ENCODE data around the gene PSMB4. TPM values are rescaled to one million over a fixed set of nuclear protein-coding genes. Genes with fewer than 3 reads are reported as not detected.

PSMB4 gene
- total and polyA plus RNA-seq, 2 donors (not counting 1 experiment from before 2014, with no cell fraction given): 339 to 370 TPM

DNA sequence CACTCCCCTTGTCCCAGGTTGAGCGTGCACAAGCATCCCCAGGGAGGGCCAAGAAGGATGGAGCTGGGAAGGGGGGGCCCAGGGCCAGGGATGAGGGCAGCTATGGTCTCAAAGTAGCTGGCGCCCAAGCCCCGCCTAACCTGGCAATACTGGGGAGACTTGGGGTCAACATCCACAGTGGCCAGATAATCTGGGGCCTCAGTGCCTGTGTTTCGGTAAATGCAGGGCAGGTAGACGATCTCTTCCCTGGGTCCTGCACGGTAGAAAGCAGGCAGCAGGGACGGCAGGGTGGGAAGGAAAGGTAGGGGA lies 30.1 kb upstream of the PSMB4 start:
- Histone ChIP-seq H3K27me3 (ENCODE audit: control insufficient read depth, insufficient read depth, low read length) (no peaks in the 10 kb centered on the region), H3K4me2 (ENCODE audit: extremely low read depth, insufficient read depth, low read length) (no peak overlapping the region), H2AFZ (ENCODE audit: low read length) (no peak overlapping the region), H3K9ac (ENCODE audit: insufficient read depth, low read length) (no peak overlapping the region), H3K27ac (ENCODE audit: insufficient read depth, low read length) (no peak overlapping the region), H3K79me2 (ENCODE audit: control insufficient read depth, insufficient read depth, low read length) (no peaks in the 10 kb centered on the region), H3K9me3 (ENCODE audit: control insufficient read depth, insufficient read depth, low read depth, low read length) (no peaks in the 10 kb centered on the region), H4K20me1 (ENCODE audit: control insufficient read depth, extremely low read depth, insufficient read depth, low read length) (no peaks in the 10 kb centered on the region), H3K4me3 (replicated peaks in 1 of 4; ENCODE audit: control extremely low read depth in 1 of 4, insufficient read depth in 1 of 4, low read depth in 3 of 4, low read length in 4 of 4) (no peak overlapping the region), H3K4me1 (ENCODE audit: control insufficient read depth, extremely low read depth, insufficient read depth, low read length) (peaks cover 3% of the 10 kb centered on the region), H3K36me3 (ENCODE audit: control insufficient read depth, insufficient read depth, low read length) (peaks cover 1% of the 10 kb centered on the region)
- TF ChIP-seq EZH2 (IDR thresholded peaks at IDR 0.05; ENCODE audit: low read length, missing control alignments): no peak
- TF ChIP-seq, protein P1, sequence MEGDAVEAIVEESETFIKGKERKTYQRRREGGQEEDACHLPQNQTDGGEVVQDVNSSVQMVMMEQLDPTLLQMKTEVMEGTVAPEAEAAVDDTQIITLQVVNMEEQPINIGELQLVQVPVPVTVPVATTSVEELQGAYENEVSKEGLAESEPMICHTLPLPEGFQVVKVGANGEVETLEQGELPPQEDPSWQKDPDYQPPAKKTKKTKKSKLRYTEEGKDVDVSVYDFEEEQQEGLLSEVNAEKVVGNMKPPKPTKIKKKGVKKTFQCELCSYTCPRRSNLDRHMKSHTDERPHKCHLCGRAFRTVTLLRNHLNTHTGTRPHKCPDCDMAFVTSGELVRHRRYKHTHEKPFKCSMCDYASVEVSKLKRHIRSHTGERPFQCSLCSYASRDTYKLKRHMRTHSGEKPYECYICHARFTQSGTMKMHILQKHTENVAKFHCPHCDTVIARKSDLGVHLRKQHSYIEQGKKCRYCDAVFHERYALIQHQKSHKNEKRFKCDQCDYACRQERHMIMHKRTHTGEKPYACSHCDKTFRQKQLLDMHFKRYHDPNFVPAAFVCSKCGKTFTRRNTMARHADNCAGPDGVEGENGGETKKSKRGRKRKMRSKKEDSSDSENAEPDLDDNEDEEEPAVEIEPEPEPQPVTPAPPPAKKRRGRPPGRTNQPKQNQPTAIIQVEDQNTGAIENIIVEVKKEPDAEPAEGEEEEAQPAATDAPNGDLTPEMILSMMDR (conservative IDR thresholded peaks at IDR 0.05 in 1 of 2, IDR thresholded peaks at IDR 0.05 in 1 of 2; ENCODE audit: low read depth in 1 of 2, low read length in 2 of 2): no peak
- no peak for DNase-seq (ENCODE audit: low read depth in 2 of 2)

DNA sequence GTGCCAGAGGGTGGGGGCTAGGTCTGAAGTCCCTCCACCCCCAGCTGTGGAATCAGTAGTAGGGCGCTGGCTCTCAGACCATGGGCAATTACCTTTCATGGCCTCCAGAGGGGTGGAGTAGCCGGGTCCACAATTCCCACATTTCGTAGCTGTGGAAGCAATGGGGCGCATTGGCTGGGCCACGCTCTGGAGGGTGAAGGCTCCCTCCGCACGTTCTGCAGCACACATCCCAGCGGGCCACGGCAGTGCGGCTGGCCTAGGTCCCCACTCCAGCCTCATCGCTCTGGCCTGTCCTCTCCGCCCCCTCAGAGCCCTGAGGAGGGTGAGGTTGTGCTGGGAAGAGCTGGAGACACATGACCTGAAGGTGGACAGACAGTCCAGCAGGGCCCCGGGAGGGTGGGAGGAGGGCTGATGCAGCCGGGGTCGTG lies 29.7 kb upstream of the PSMB4 start:
- no peak for DNase-seq (ENCODE audit: low read depth in 2 of 2)
- no peaks in the 10 kb centered on the region for H3K27me3 ChIP-seq (ENCODE audit: control insufficient read depth, insufficient read depth, low read length)
- H3K36me3 ChIP-seq (ENCODE audit: control insufficient read depth, insufficient read depth, low read length): peaks cover 1% of the 10 kb centered on the region
- H3K9me3 ChIP-seq (ENCODE audit: control insufficient read depth, insufficient read depth, low read depth, low read length): no peaks in the 10 kb centered on the region
- no peak overlapping the region for H2AFZ ChIP-seq (ENCODE audit: low read length)
- H3K9ac ChIP-seq (ENCODE audit: insufficient read depth, low read length): no peak overlapping the region
- peaks cover 3% of the 10 kb centered on the region for H3K4me1 ChIP-seq (ENCODE audit: control insufficient read depth, extremely low read depth, insufficient read depth, low read length)
- no peak overlapping the region for H3K27ac ChIP-seq (ENCODE audit: insufficient read depth, low read length)
- H3K4me3 ChIP-seq (replicated peaks in 1 of 4; ENCODE audit: control extremely low read depth in 1 of 4, insufficient read depth in 1 of 4, low read depth in 3 of 4, low read length in 4 of 4): no peak overlapping the region
- H3K79me2 ChIP-seq (ENCODE audit: control insufficient read depth, insufficient read depth, low read length): no peaks in the 10 kb centered on the region
- no peaks in the 10 kb centered on the region for H4K20me1 ChIP-seq (ENCODE audit: control insufficient read depth, extremely low read depth, insufficient read depth, low read length)
- no peak for TF ChIP-seq EZH2 (IDR thresholded peaks at IDR 0.05; ENCODE audit: low read length, missing control alignments)
- TF ChIP-seq, protein P1 (conservative IDR thresholded peaks at IDR 0.05 in 1 of 2, IDR thresholded peaks at IDR 0.05 in 1 of 2; ENCODE audit: low read depth in 1 of 2, low read length in 2 of 2): no peak
- H3K4me2 ChIP-seq (ENCODE audit: extremely low read depth, insufficient read depth, low read length): no peak overlapping the region

DNA sequence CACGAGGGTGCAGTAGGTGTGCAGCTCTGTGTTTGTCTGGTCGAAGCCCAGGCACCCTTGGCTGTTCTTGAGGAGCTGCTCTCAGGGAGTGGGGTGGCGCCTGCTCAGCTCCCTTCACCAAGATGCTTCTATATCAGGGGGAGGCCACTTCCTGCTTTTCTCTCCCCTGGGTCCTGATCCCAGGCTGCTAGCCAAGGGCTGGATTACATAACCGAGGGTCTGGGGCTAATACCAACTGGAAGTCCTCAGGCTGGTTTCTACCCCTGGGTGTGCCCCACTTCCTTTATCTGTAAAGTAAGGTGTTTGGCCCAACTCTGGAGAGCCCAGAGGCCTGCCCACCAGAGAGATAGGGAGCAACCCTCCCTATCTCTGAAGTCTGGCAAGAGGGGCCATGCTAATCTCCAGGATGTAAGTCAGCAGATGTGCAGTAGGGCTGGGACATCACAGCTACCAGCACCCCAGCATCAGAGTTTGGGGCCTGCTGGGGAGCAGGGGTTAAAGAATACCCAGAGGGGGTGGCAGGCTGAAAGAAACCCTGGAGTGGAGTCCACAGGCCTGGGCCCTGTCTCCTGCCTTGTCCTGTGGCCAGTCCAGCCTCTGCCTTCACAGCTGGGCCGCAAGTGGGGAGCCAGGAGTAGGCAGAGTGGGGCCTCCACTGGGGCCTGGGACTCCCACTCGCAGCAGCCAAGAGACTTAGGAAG lies 29.0 kb upstream of the PSMB4 start:
- no peak for DNase-seq (ENCODE audit: low read depth in 2 of 2)
- Histone ChIP-seq H4K20me1 (ENCODE audit: control insufficient read depth, extremely low read depth, insufficient read depth, low read length) (no peaks in the 10 kb centered on the region), H3K9me3 (ENCODE audit: control insufficient read depth, insufficient read depth, low read depth, low read length) (no peaks in the 10 kb centered on the region), H3K4me3 (replicated peaks in 1 of 4; ENCODE audit: control extremely low read depth in 1 of 4, insufficient read depth in 1 of 4, low read depth in 3 of 4, low read length in 4 of 4) (no peak overlapping the region), H3K4me1 (ENCODE audit: control insufficient read depth, extremely low read depth, insufficient read depth, low read length) (peaks cover 3% of the 10 kb centered on the region), H2AFZ (ENCODE audit: low read length) (no peak overlapping the region), H3K27ac (ENCODE audit: insufficient read depth, low read length) (no peak overlapping the region), H3K36me3 (ENCODE audit: control insufficient read depth, insufficient read depth, low read length) (peaks cover 1% of the 10 kb centered on the region), H3K27me3 (ENCODE audit: control insufficient read depth, insufficient read depth, low read length) (no peaks in the 10 kb centered on the region), H3K9ac (ENCODE audit: insufficient read depth, low read length) (no peak overlapping the region), H3K79me2 (ENCODE audit: control insufficient read depth, insufficient read depth, low read length) (no peaks in the 10 kb centered on the region), H3K4me2 (ENCODE audit: extremely low read depth, insufficient read depth, low read length) (no peak overlapping the region)
- TF ChIP-seq EZH2 (IDR thresholded peaks at IDR 0.05; ENCODE audit: low read length, missing control alignments): no peak
- TF ChIP-seq, protein P1 (conservative IDR thresholded peaks at IDR 0.05 in 1 of 2, IDR thresholded peaks at IDR 0.05 in 1 of 2; ENCODE audit: low read depth in 1 of 2, low read length in 2 of 2): no peak

All from fibroblast of lung (primary cell).